Ishikawa (cell line): ENCODE data around the gene SPON1.

Source experiments
- CEBPB ChIP-seq: IDR thresholded peaks from 2 replicates; pipeline ENCODE4 v1.6.1; 2012
- CREB1 ChIP-seq: IDR thresholded peaks from 2 replicates; pipeline ENCODE4 v1.6.1; 2012; ENCODE audit warnings: low read depth
- EGR1 ChIP-seq: IDR thresholded peaks from 2 replicates; pipeline ENCODE4 v1.6.1; 2012
- EP300 ChIP-seq: IDR thresholded peaks from 2 replicates; pipeline ENCODE4 v1.6.1; 2012; ENCODE audit warnings: borderline replicate concordance
- FOXM1 ChIP-seq: IDR thresholded peaks from 2 replicates; pipeline ENCODE4 v1.6.1; 2012; ENCODE audit warnings: low read depth, borderline replicate concordance
- MAX ChIP-seq: IDR thresholded peaks from 2 replicates; pipeline ENCODE4 v1.6.1; 2012
- NFIC ChIP-seq: IDR thresholded peaks from 2 replicates; pipeline ENCODE4 v1.6.1; 2012
- RAD21 ChIP-seq: IDR thresholded peaks from 2 replicates; pipeline ENCODE4 v1.6.1; 2012; ENCODE audit warnings: low read depth
- REST ChIP-seq: IDR thresholded peaks from 2 replicates; pipeline ENCODE4 v1.6.1; 2012; ENCODE audit warnings: low read depth, mild to moderate bottlenecking
- TAF1 ChIP-seq: IDR thresholded peaks from 2 replicates; pipeline ENCODE4 v1.6.1; 2012; ENCODE audit warnings: low read depth, mild to moderate bottlenecking
- TCF12 ChIP-seq: IDR thresholded peaks from 2 replicates; pipeline ENCODE4 v1.6.1; 2012; ENCODE audit warnings: low read depth
- TEAD4 ChIP-seq: IDR thresholded peaks from 2 replicates; pipeline ENCODE4 v1.6.1; 2012
- USF1 ChIP-seq: IDR thresholded peaks from 2 replicates; pipeline ENCODE4 v1.6.1; 2012
- YY1 ChIP-seq: IDR thresholded peaks from 2 replicates; pipeline ENCODE4 v1.6.1; 2012; ENCODE audit warnings: low read depth
- ZBTB7A ChIP-seq: IDR thresholded peaks from 2 replicates; pipeline ENCODE4 v1.6.1; 2012; ENCODE audit warnings: low read depth

Gene SPON1

GRCh38 chr11:13939961-13940906, 22.3 kb upstream of the SPON1 start:
- TF ChIP-seq CEBPB (no peak), EGR1 (no peak), TEAD4 (no peak), CREB1 (no peak), TAF1 (no peak), MAX (no peak), REST (no peak), NFIC (no peak), ZBTB7A (no peak), USF1 (no peak), RAD21 (no peak), FOXM1 (no peak), EP300 (no peak), TCF12 (no peak), YY1 (no peak)

- TF ChIP-seq USF1 (no peak), TCF12 (no peak), CEBPB (no peak), NFIC (no peak), ZBTB7A (no peak), CREB1 (no peak), TAF1 (no peak), TEAD4 (no peak), EP300 (no peak), REST (no peak), RAD21 (no peak), YY1 (no peak), MAX (no peak), FOXM1 (no peak), EGR1 (no peak)
Measured at GRCh38 chr11:13940907-13941256, 21.6 kb upstream of the SPON1 start.

GRCh38 chr11:13941775-13942174, 20.7 kb upstream of the SPON1 start:
- TF ChIP-seq TCF12 (no peak), TEAD4 (0 out of 2 replicates have a peak, but pooled peaks have one; percentile 20)

GRCh38 chr11:13942378-13942777, 20.1 kb upstream of the SPON1 start:
- TF ChIP-seq YY1 = no peak
- no peak for TF ChIP-seq EGR1
- no peak for TF ChIP-seq TAF1
- no peak for TF ChIP-seq USF1
- TF ChIP-seq ZBTB7A = no peak
- no peak for TF ChIP-seq NFIC
- TF ChIP-seq TCF12 = no peak
- no peak for TF ChIP-seq MAX
- no peak for TF ChIP-seq CEBPB
- TF ChIP-seq TEAD4 = no peak
- no peak for TF ChIP-seq EP300
- TF ChIP-seq CREB1 = no peak
- TF ChIP-seq FOXM1 = no peak
- no peak for TF ChIP-seq REST
- no peak for TF ChIP-seq RAD21
